Stimulated activated naive B cell treated with anti-CD40 and anti-IgM and Interleukin-4, amounts not matched to agents 10 μg/mL and 1 μg/mL and 100 μg/mL, for 72 hours (primary cell): ENCODE results near the gene CYLD.

Experiments used
- ATAC-seq, 2 donors: fragments of 150-1000 bp; cut with Tn5 transposase; replicated peaks; 2 replicates each; pipeline ENCODE4 v1.10.0; 2021; ENCODE audit warnings: moderate library complexity in 1 of 2
- DNase-seq: peaks from one replicate; pipeline ENCODE4 v3.0.0; 2021
- H3K27ac Mint-ChIP-seq: one replicate; pipeline ENCODE4 v1.8.0; 2022; ENCODE audit warnings: mild to moderate bottlenecking, mixed read lengths
- H3K27me3 Mint-ChIP-seq, 2 donors: one replicate each; pipeline ENCODE4 v1.8.0; 2022; ENCODE audit warnings: mixed read lengths in 2 of 2
- H3K36me3 Mint-ChIP-seq, 2 donors: one replicate each; pipeline ENCODE4 v1.8.0; 2022; ENCODE audit warnings: mixed read lengths in 2 of 2, mild to moderate bottlenecking in 1 of 2
- H3K4me1 Mint-ChIP-seq, 2 donors: one replicate each; pipeline ENCODE4 v1.8.0; 2022; ENCODE audit warnings: mixed read lengths in 2 of 2, mild to moderate bottlenecking in 1 of 2
- H3K4me3 Mint-ChIP-seq, 2 donors: one replicate each; pipeline ENCODE4 v1.8.0; 2022; ENCODE audit warnings: mild to moderate bottlenecking in 2 of 2, mixed read lengths in 2 of 2, moderate library complexity in 1 of 2
- H3K9me3 Mint-ChIP-seq, 2 donors: one replicate each; pipeline ENCODE4 v1.8.0; 2022; ENCODE audit warnings: mixed read lengths in 2 of 2, mild to moderate bottlenecking in 1 of 2

The CYLD gene

DNA sequence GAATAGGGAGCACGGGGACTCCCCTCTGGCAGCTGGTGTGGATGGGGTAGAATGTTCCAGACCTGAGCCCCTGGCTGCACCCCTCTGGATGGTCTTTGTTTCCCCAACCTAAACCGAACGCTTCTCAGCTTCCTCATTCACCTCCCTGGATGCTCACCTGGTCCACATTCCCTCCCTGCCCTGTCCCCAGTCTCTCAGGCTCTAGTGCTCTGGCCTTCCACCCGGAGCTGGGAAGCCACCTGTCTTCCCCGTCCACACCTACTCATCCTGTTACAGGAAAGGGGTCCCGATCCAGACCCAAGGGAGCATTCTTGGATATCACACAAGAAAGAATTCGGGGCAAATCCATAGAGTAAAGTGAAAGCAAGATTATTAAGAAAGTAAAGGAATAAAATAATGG lies 73.5 kb downstream of the CYLD start:
- H3K4me1 Mint-ChIP-seq, result peaks cover 2 to 6% of the 10 kb centered on the region in 2 donors
- DNase-seq (no peak), ATAC-seq (no peak)
- no peaks in the 10 kb centered on the region for H3K36me3 Mint-ChIP-seq
- H3K9me3 Mint-ChIP-seq, result no peaks in the 10 kb centered on the region
- H3K27ac Mint-ChIP-seq, result no peak overlapping the region
- H3K4me3 Mint-ChIP-seq, result no peak overlapping the region
- H3K27me3 Mint-ChIP-seq, result peaks cover 9 to 15% of the 10 kb centered on the region in 2 donors

GRCh38 chr16:50816901-50817555 lies 75.1 kb downstream of the CYLD start:
- Mint-ChIP-seq H3K9me3 (no peaks in the 10 kb centered on the region), H3K27me3 (peaks cover 15% of the 10 kb centered on the region in 2 donors), H3K4me3 (no peak overlapping the region), H3K36me3 (no peaks in the 10 kb centered on the region), H3K27ac (no peak overlapping the region), H3K4me1 (no peaks in the 10 kb centered on the region)
- DNase-seq (no peak), ATAC-seq (no peak)

DNA sequence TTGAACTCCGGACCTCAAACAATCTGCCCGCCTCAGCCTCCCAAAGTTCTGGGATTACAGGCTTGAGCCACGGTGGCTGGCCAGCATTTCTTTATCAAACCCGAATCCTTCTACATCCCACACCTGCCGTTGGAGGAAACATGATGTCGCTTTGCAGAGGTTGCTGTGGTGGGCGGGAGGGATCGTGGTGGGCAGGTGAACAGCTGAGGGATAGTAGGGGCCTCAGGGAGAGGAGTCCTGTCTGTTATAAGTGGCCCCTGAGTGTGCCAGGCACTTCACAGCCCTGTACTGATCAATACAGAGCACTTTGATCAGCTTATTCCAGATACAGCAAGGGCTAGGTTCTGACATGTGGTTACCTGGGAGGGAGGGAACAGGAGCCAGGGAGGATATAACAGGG lies 76.5 kb downstream of the CYLD start:
- Mint-ChIP-seq H3K4me3 (no peak overlapping the region), H3K4me1 (no peaks in the 10 kb centered on the region), H3K27ac (no peak overlapping the region), H3K9me3 (peaks cover 0 to 2% of the 10 kb centered on the region in 2 donors), H3K36me3 (no peaks in the 10 kb centered on the region), H3K27me3 (peaks cover 21 to 25% of the 10 kb centered on the region in 2 donors)
- DNase-seq (no peak), ATAC-seq (no peak)

DNA sequence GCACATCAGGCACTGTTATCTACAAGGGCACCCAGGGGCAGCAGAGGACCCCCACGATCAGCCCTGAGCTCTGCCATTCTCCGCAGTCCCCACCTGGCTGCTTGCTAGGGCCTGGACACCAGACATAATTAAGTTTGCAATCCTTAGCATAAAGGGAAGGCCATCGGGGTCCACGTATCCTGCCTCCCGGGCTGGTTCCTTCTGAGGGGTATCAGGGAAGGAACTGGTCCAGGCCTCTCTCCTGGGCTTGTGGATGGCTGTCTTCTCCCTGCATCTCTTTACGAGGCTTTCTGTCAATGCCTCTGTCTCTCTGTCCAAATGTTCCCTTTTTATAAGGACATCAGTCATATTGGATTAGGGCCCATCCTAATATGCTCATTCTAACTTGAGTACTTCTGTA lies 77.8 kb downstream of the CYLD start:
- Mint-ChIP-seq H3K27ac (no peak overlapping the region), H3K27me3 (peaks cover 29 to 34% of the 10 kb centered on the region in 2 donors), H3K4me1 (no peaks in the 10 kb centered on the region), H3K36me3 (no peaks in the 10 kb centered on the region), H3K4me3 (no peak overlapping the region), H3K9me3 (peaks cover 0 to 2% of the 10 kb centered on the region in 2 donors)
- no peak for DNase-seq
- ATAC-seq, result no peak

DNA sequence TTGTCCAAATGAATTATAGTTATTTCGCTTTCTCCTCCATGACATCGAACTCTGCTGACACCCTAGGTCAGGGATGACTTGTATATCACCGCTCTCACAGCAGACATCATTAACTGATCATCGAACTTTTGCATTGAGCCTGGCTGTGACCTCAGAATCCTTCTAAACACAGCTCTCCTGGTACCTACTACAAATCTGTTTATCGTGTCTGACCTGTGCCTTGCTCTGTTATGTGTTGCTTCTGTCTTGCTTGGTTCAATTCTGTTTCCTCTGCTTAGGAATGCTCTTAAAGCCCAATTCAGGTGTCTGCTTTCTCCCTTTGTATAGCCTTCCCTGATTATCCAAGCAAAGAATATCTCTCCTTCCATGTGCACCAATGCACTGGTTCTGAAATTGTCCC lies 78.3 kb downstream of the CYLD start:
- H3K27me3 Mint-ChIP-seq, result peaks cover 29 to 35% of the 10 kb centered on the region in 2 donors
- no peak overlapping the region for H3K4me3 Mint-ChIP-seq
- H3K36me3 Mint-ChIP-seq, result no peaks in the 10 kb centered on the region
- DNase-seq (no peak), ATAC-seq (no peak)
- H3K4me1 Mint-ChIP-seq, result no peaks in the 10 kb centered on the region
- H3K27ac Mint-ChIP-seq, result no peak overlapping the region
- H3K9me3 Mint-ChIP-seq, result peaks cover 0 to 2% of the 10 kb centered on the region in 2 donors

GRCh38 chr16:50821586-50821985 lies 79.7 kb downstream of the CYLD start:
- ATAC-seq (no peak), DNase-seq (no peak)
- peaks cover 0 to 2% of the 10 kb centered on the region in 2 donors for H3K9me3 Mint-ChIP-seq
- no peak overlapping the region for H3K4me3 Mint-ChIP-seq
- H3K4me1 Mint-ChIP-seq, result no peaks in the 10 kb centered on the region
- H3K27me3 Mint-ChIP-seq, result peaks cover 22 to 39% of the 10 kb centered on the region in 2 donors
- no peak overlapping the region for H3K27ac Mint-ChIP-seq
- no peaks in the 10 kb centered on the region for H3K36me3 Mint-ChIP-seq

DNA sequence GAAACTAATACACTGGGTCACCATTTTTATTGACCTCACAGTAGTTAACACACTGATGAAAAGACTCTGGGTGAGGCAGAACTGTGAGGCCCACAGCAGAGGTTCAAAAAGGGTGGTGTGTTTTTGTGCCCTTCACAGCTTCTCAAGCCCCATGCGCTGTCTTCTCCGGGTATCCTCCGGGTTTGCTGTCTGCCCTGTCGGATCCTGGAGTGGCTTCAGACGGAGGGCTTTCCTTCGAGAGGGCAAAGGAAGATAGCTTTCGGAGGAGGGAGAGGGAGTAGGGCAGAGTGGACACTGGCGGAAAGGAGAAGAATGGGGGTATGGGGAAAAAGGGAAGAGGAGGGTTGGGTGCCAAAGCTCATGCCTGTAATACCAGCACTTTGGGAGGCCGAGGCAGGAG lies 80.8 kb downstream of the CYLD start:
- peaks cover 0 to 2% of the 10 kb centered on the region in 2 donors for H3K9me3 Mint-ChIP-seq
- H3K4me3 Mint-ChIP-seq, result no peak overlapping the region
- peaks cover 18 to 43% of the 10 kb centered on the region in 2 donors for H3K27me3 Mint-ChIP-seq
- no peak for ATAC-seq
- H3K27ac Mint-ChIP-seq, result no peak overlapping the region
- H3K4me1 Mint-ChIP-seq, result no peaks in the 10 kb centered on the region
- DNase-seq, result no peak
- H3K36me3 Mint-ChIP-seq, result no peaks in the 10 kb centered on the region

- DNase-seq (no peak), ATAC-seq (no peak)
- Mint-ChIP-seq H3K4me3 (no peak overlapping the region), H3K9me3 (peaks cover 8% of the 10 kb centered on the region in 2 donors), H3K27me3 (peaks cover 16 to 49% of the 10 kb centered on the region in 2 donors), H3K27ac (no peak overlapping the region), H3K36me3 (no peaks in the 10 kb centered on the region), H3K4me1 (no peaks in the 10 kb centered on the region)
These were observed 85.0 kb downstream of the CYLD start for GRCh38 chr16:50826797-50827316.

- H3K4me1 Mint-ChIP-seq, result no peaks in the 10 kb centered on the region
- peaks cover 9 to 43% of the 10 kb centered on the region in 2 donors for H3K27me3 Mint-ChIP-seq
- DNase-seq (no peak), ATAC-seq (no peak)
- no peak overlapping the region for H3K27ac Mint-ChIP-seq
- no peaks in the 10 kb centered on the region for H3K36me3 Mint-ChIP-seq
- no peak overlapping the region for H3K4me3 Mint-ChIP-seq
- H3K9me3 Mint-ChIP-seq, result peaks cover 8% of the 10 kb centered on the region in 2 donors
These were observed 86.3 kb downstream of the CYLD start for GRCh38 chr16:50828164-50828702.

DNA sequence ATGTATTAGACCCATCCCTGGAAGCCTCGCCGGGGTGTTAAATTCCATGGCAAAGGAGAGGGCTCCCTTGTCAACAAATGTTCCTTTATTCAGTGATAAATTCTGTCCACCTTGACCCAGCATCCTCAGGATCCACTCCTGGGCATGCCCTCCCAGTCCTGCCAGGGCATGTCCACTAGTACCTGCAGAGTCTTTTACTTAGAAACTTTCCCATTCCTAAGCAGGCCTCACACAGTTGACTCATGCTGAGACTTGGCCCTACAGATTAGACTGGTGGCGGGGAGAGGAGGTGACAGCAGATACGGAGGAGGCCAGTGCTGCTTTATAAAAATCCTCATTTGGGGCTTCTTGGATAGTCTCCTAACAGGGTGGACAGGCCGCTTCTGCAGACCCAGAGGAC lies 88.8 kb downstream of the CYLD start:
- Mint-ChIP-seq H3K4me1 (no peaks in the 10 kb centered on the region), H3K27me3 (peaks cover 16 to 49% of the 10 kb centered on the region in 2 donors), H3K27ac (no peak overlapping the region), H3K9me3 (peaks cover 8% of the 10 kb centered on the region in 2 donors), H3K36me3 (no peaks in the 10 kb centered on the region), H3K4me3 (no peak overlapping the region)
- DNase-seq, result no peak
- no peak for ATAC-seq

- peaks cover 19 to 53% of the 10 kb centered on the region in 2 donors for H3K27me3 Mint-ChIP-seq
- ATAC-seq, result no peak
These were observed 89.9 kb downstream of the CYLD start for GRCh38 chr16:50831751-50832150.

DNA sequence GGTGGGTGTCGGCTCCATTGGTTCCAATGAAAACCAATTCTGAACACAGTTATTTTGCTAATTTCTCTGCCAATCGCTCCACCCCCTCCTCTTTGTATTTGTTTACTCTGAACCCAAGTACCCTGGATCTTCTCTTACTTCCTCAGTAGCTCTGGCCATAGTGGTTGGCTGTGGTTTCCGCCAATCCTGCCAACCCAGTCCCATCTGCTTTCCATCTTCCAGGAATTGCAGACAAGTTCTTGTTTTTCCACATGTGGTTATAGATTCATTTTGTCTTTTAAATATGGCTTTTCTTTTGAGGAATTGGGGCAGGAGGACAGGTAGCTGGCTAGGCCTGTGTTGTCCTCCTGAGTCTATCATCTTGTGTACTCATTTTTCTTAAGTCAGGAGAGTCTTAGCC lies 92.0 kb downstream of the CYLD start:
- Mint-ChIP-seq H3K27ac (no peak overlapping the region), H3K27me3 (peaks cover 23 to 48% of the 10 kb centered on the region in 2 donors), H3K9me3 (peaks cover 8% of the 10 kb centered on the region in 2 donors), H3K36me3 (no peaks in the 10 kb centered on the region), H3K4me1 (no peaks in the 10 kb centered on the region), H3K4me3 (no peak overlapping the region)
- DNase-seq, result no peak
- ATAC-seq, result no peak

More at GRCh38 chr16:50831751-50832150, 89.9 kb downstream of the CYLD start:
- Mint-ChIP-seq H3K4me3 (no peak overlapping the region), H3K36me3 (no peaks in the 10 kb centered on the region), H3K27ac (no peak overlapping the region), H3K4me1 (no peaks in the 10 kb centered on the region), H3K9me3 (peaks cover 8% of the 10 kb centered on the region in 2 donors)
- DNase-seq, result no peak

GRCh38 chr16:50834701-50835100 lies 92.8 kb downstream of the CYLD start:
- no peaks in the 10 kb centered on the region for H3K36me3 Mint-ChIP-seq
- H3K9me3 Mint-ChIP-seq, result peaks cover 2% of the 10 kb centered on the region in 2 donors
- ATAC-seq, result no peak
- H3K27ac Mint-ChIP-seq, result no peak overlapping the region
- H3K4me1 Mint-ChIP-seq, result no peaks in the 10 kb centered on the region
- H3K27me3 Mint-ChIP-seq, result peaks cover 24 to 47% of the 10 kb centered on the region in 2 donors
- DNase-seq, result no peak
- no peak overlapping the region for H3K4me3 Mint-ChIP-seq

GRCh38 chr16:50835358-50836060 lies 93.6 kb downstream of the CYLD start:
- Mint-ChIP-seq H3K9me3 (peaks cover 0 to 2% of the 10 kb centered on the region in 2 donors), H3K4me1 (no peaks in the 10 kb centered on the region), H3K4me3 (no peak overlapping the region), H3K36me3 (no peaks in the 10 kb centered on the region), H3K27ac (no peak overlapping the region), H3K27me3 (peaks cover 32 to 54% of the 10 kb centered on the region in 2 donors)
- DNase-seq (no peak), ATAC-seq (no peak)
